Astrocyte (in vitro differentiated cells and primary cell): ENCODE measurements around the gene C1QA. TPM values are rescaled to one million over a fixed set of nuclear protein-coding genes. Genes with fewer than 3 reads are reported as not detected.

Source experiments
- DNase-seq: peaks from one replicate; pipeline ENCODE4 v3.0.0-alpha.2; 2010; ENCODE audit warnings: low read depth
- FAIRE-seq: peaks from 2 replicates; lab custom pipeline; 2011; peaks lifted over from hg19 to GRCh38; lab: Jason Lieb, UNC
- H2AFZ ChIP-seq: 2 replicates; pipeline ENCODE4 v1.6.0; 2012; ENCODE audit warnings: low read depth, low read length, inconsistent platforms
- H3K27ac ChIP-seq: 2 replicates; pipeline ENCODE4 v1.5.1; 2011; ENCODE audit warnings: low read depth, low read length, inconsistent platforms
- H3K27me3 ChIP-seq: 2 replicates; pipeline ENCODE4 v1.6.0; 2011; ENCODE audit warnings: low read length, inconsistent platforms; ENCODE audit not compliant: insufficient read depth
- H3K36me3 ChIP-seq: 2 replicates; pipeline ENCODE4 v1.5.1; 2011; ENCODE audit warnings: low read length, inconsistent platforms; ENCODE audit not compliant: insufficient read depth
- H3K4me1 ChIP-seq: 2 replicates; pipeline ENCODE4 v1.5.1; 2011; ENCODE audit warnings: low read length, inconsistent platforms; ENCODE audit not compliant: insufficient read depth
- H3K4me2 ChIP-seq: 2 replicates; pipeline ENCODE4 v1.6.0; 2012; ENCODE audit warnings: low read length, inconsistent platforms
- H3K4me3 ChIP-seq: 2 replicates; pipeline ENCODE4 v1.5.1; 2011; ENCODE audit warnings: low read depth, mild to moderate bottlenecking, low read length, inconsistent platforms; ENCODE audit not compliant: insufficient read depth
- H3K79me2 ChIP-seq: 2 replicates; pipeline ENCODE4 v1.6.0; 2012; ENCODE audit warnings: mild to moderate bottlenecking, low read length, inconsistent platforms; ENCODE audit not compliant: insufficient read depth
- H3K9ac ChIP-seq: 2 replicates; pipeline ENCODE4 v1.6.0; 2012; ENCODE audit warnings: mild to moderate bottlenecking, low read length, inconsistent platforms
- H3K9me3 ChIP-seq: 2 replicates; pipeline ENCODE4 v1.5.1; 2012; ENCODE audit warnings: low read depth, mild to moderate bottlenecking, low read length, inconsistent platforms; ENCODE audit not compliant: insufficient read depth
- H4K20me1 ChIP-seq: 2 replicates; pipeline ENCODE4 v1.6.0; 2012; ENCODE audit warnings: low read length, inconsistent platforms; ENCODE audit not compliant: insufficient read depth
- H3K27ac Mint-ChIP-seq: one replicate; pipeline ENCODE4 v1.8.0; 2021; ENCODE audit warnings: mild to moderate bottlenecking, mixed read lengths; ENCODE audit not compliant: unreplicated experiment
- H3K27me3 Mint-ChIP-seq: one replicate; pipeline ENCODE4 v1.8.0; 2021; ENCODE audit warnings: low read depth, mixed read lengths; ENCODE audit not compliant: unreplicated experiment
- H3K36me3 Mint-ChIP-seq: one replicate; pipeline ENCODE4 v1.8.0; 2021; ENCODE audit warnings: low read depth, mixed read lengths; ENCODE audit not compliant: unreplicated experiment
- H3K4me1 Mint-ChIP-seq: one replicate; pipeline ENCODE4 v1.8.0; 2021; ENCODE audit warnings: low read depth, mixed read lengths; ENCODE audit not compliant: unreplicated experiment
- H3K4me3 Mint-ChIP-seq: one replicate; pipeline ENCODE4 v1.8.0; 2021; ENCODE audit warnings: mild to moderate bottlenecking, moderate library complexity, mixed read lengths; ENCODE audit not compliant: unreplicated experiment
- H3K9me3 Mint-ChIP-seq: one replicate; pipeline ENCODE4 v1.8.0; 2021; ENCODE audit warnings: mild to moderate bottlenecking, mixed read lengths; ENCODE audit not compliant: unreplicated experiment
- CTCF ChIP-seq: IDR thresholded peaks from 2 replicates; pipeline ENCODE4 v1.5.1; 2011; ENCODE audit warnings: low read depth, mild to moderate bottlenecking, inconsistent platforms, low read length, moderate library complexity; ENCODE audit not compliant: insufficient read depth
- EZH2 ChIP-seq: IDR thresholded peaks from 2 replicates; pipeline ENCODE4 v1.6.1; 2012; ENCODE audit warnings: mild to moderate bottlenecking, low read length, inconsistent platforms; ENCODE audit not compliant: insufficient read depth
- total RNA-seq: library from RNA; stranded (reverse); gene quantifications from 2 replicates; pipeline ENCODE4 v1.2.1, GENCODE V29; 2021

The C1QA gene
- total RNA-seq, 1 donor from 2014 or later: not detected

- no peak overlapping the region for H3K4me3 ChIP-seq
- H3K4me1 Mint-ChIP-seq: no peaks in the 10 kb centered on the region
- DNase-seq: no peak
- no peak overlapping the region for H3K4me3 Mint-ChIP-seq
- H3K27ac ChIP-seq: no peak overlapping the region
- peaks cover 4% of the 10 kb centered on the region for H4K20me1 ChIP-seq
- no peak overlapping the region for H3K9ac ChIP-seq
- H3K79me2 ChIP-seq: no peaks in the 10 kb centered on the region
- no peaks in the 10 kb centered on the region for H3K4me1 ChIP-seq
- FAIRE-seq: no peak
- H3K27ac Mint-ChIP-seq: no peak overlapping the region
- H2AFZ ChIP-seq: no peak overlapping the region
- peaks cover 90% of the 10 kb centered on the region for H3K27me3 Mint-ChIP-seq
- H3K4me2 ChIP-seq: no peak overlapping the region
- no peaks in the 10 kb centered on the region for H3K36me3 ChIP-seq
- peaks cover 2% of the 10 kb centered on the region for H3K9me3 Mint-ChIP-seq
- no peaks in the 10 kb centered on the region for H3K36me3 Mint-ChIP-seq
- H3K9me3 ChIP-seq: no peaks in the 10 kb centered on the region
- TF ChIP-seq CTCF (no peak), EZH2 (no peak)
- peaks cover 26% of the 10 kb centered on the region for H3K27me3 ChIP-seq
Measured at GRCh38 chr1:22608361-22608760, 28.1 kb upstream of the C1QA start.

GRCh38 chr1:22609291-22609690, 27.1 kb upstream of the C1QA start:
- no peak overlapping the region for H3K4me3 ChIP-seq
- FAIRE-seq (no peak), DNase-seq (no peak)
- Mint-ChIP-seq H3K27me3 (peaks cover 85% of the 10 kb centered on the region), H3K36me3 (no peaks in the 10 kb centered on the region), H3K9me3 (peaks cover 2% of the 10 kb centered on the region), H3K4me3 (no peak overlapping the region), H3K4me1 (no peaks in the 10 kb centered on the region), H3K27ac (no peak overlapping the region)
- peaks cover 25% of the 10 kb centered on the region for H3K27me3 ChIP-seq
- TF ChIP-seq EZH2: no peak
- TF ChIP-seq CTCF: no peak
- H2AFZ ChIP-seq: no peak overlapping the region
- no peaks in the 10 kb centered on the region for H3K36me3 ChIP-seq
- H3K9ac ChIP-seq: no peak overlapping the region
- no peak overlapping the region for H3K4me2 ChIP-seq
- H3K27ac ChIP-seq: no peak overlapping the region
- no peaks in the 10 kb centered on the region for H3K79me2 ChIP-seq
- no peaks in the 10 kb centered on the region for H3K9me3 ChIP-seq
- no peaks in the 10 kb centered on the region for H3K4me1 ChIP-seq
- H4K20me1 ChIP-seq: peaks cover 4% of the 10 kb centered on the region

- H2AFZ ChIP-seq: no peak overlapping the region
Measured at GRCh38 chr1:22611530-22611947, 24.9 kb upstream of the C1QA start.

More at GRCh38 chr1:22611530-22611947, 24.9 kb upstream of the C1QA start:
- Mint-ChIP-seq H3K9me3 (peaks cover 2% of the 10 kb centered on the region), H3K36me3 (no peaks in the 10 kb centered on the region), H3K27me3 (peaks cover 85% of the 10 kb centered on the region), H3K4me3 (no peak overlapping the region), H3K4me1 (no peaks in the 10 kb centered on the region), H3K27ac (no peak overlapping the region)
- FAIRE-seq (no peak), DNase-seq (peak; percentile 37)
- Histone ChIP-seq H4K20me1 (peaks cover 4% of the 10 kb centered on the region), H3K27me3 (peaks cover 30% of the 10 kb centered on the region), H3K9me3 (no peaks in the 10 kb centered on the region), H3K9ac (no peak overlapping the region), H3K4me2 (no peak overlapping the region), H3K4me1 (no peaks in the 10 kb centered on the region), H3K4me3 (no peak overlapping the region), H3K36me3 (no peaks in the 10 kb centered on the region), H3K79me2 (no peaks in the 10 kb centered on the region), H3K27ac (no peak overlapping the region)
- TF ChIP-seq EZH2 (no peak), CTCF (no peak)
